ENCODE results near the gene MGAT1.
"Not testable (repeated sequence)": the region's sequence is repeated elsewhere in the genome, so short reads cannot be mapped to it uniquely, and the experiment has no call there.

The MGAT1 gene

DNA sequence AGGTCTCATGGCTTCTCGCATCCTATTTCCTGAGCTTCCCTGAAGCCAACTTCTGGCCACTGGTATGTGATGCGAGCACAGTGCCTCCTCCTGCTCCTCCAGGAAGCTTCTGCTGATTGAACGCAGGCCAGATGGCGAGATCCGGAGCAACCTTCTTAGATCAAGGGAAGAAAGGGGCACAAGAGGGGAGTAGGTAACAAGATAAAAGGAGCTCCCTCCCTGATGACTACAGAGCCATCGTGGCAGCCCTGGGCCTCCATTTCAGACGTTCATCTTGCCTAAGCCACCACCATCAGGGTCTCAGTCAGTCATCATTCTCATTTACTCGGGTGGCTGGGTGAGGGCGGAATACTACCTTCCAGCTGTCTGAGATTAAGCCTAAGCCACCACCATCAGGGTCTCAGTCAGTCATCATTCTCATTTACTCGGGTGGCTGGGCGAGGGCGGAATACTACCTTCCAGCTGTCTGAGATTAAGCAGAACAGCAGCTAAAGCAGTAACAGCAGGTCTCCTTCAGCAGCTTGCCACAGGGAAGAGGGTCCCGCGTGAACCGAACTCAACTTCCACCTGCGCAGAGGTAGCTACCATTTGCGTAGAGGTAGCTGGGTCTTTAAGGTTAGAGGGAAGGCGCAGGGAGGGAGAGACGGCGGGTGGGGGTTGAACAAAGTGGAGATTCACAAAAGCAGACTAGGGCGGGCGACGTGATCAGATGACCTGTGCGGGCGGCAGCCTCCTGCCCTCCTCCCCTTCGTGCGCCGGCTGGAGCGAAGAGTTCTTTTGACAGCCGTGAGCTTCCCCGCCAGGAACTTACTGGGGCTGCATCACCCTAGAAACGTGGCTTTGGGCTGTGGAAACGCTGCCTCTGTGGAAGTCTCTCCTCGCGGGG is 27.9 kb upstream of the MGAT1 start:
- ATAC-seq, result peak; percentile 62
- TF ChIP-seq ISL1 (CRISPR knock-in tag; IDR thresholded peaks at IDR 0.05) (no peak), ZNF70 (CRISPR knock-in tag; IDR thresholded peaks at IDR 0.05) (no peak), RARB (CRISPR knock-in tag; IDR thresholded peaks at IDR 0.05) (no peak), TCF4 (CRISPR knock-in tag; IDR thresholded peaks at IDR 0.05; ENCODE audit: borderline replicate concordance) (no peak)

DNA sequence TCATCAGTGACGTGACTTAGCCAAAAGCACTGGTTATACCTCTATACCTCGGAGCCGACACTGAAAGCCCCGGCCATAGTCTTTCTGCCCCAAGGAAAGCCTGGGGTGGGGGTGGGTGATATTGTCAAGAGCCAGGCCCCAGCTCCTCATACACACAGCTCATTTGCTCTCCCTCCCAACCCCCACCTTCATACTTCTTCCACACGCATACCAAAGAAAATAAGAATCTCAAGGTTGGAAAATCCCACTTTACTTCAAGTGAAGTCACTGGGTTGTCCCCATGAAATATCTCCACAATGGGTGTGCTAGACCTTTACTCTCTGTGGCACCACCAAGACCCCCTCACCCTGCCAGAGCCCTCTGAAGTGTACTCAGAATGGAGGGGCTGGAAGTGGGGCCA is 27.1 kb upstream of the MGAT1 start:
- no peak for ATAC-seq

DNA sequence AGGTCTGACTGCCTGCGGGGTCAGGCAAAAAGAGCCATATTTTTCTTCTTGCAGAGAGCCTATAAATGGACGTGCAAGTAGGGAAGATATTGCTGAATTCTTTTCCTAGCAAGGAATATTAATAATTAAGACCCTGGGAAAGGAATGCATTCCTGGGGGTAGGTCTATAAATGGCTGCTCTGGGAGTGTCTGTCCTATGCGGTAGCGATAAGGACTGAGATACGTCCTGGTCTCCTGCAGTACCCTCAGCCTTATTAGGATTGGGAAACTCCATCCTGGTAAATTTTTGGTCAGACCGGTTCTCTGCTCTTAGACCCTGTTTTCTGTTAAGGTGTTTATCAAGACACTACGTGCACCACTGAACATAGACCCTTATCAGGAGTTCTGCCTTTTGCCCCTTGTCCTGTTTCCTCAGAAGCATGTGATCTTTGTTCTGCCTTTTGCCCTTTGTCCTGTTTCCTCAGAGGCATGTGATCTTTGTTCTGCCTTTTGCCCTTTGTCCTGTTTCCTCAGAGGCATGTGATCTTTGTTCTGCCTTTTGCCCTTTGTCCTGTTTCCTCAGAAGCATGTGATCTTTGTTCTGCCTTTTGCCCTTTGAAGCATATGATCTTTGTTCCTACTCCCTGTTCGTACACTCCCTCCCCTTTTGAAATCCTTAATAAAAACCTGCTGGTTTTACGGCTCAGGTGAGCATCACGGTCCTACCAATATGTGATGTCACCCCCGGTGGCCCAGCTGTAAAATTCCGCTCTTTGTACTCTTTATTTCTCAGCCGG is 26.3 kb upstream of the MGAT1 start:
- ATAC-seq, result not testable (repeated sequence)

More for the DNA sequence above, 27.1 kb upstream of the MGAT1 start:
- TF ChIP-seq ZC3H10 (CRISPR knock-in tag; IDR thresholded peaks at IDR 0.05), result no peak
- no peak for TF ChIP-seq ZNF70 (CRISPR knock-in tag; IDR thresholded peaks at IDR 0.05)
- TF ChIP-seq GLIS3 (CRISPR knock-in tag; IDR thresholded peaks at IDR 0.05), result no peak
- no peak for TF ChIP-seq ZFP3 (CRISPR knock-in tag; IDR thresholded peaks at IDR 0.05)
- TF ChIP-seq RARB (CRISPR knock-in tag; IDR thresholded peaks at IDR 0.05), result no peak
- TF ChIP-seq TCF4 (CRISPR knock-in tag; IDR thresholded peaks at IDR 0.05; ENCODE audit: borderline replicate concordance), result no peak
- TF ChIP-seq ARNTL (CRISPR knock-in tag; IDR thresholded peaks at IDR 0.05; ENCODE audit: borderline replicate concordance, low read depth), result no peak
- TF ChIP-seq, protein P1, sequence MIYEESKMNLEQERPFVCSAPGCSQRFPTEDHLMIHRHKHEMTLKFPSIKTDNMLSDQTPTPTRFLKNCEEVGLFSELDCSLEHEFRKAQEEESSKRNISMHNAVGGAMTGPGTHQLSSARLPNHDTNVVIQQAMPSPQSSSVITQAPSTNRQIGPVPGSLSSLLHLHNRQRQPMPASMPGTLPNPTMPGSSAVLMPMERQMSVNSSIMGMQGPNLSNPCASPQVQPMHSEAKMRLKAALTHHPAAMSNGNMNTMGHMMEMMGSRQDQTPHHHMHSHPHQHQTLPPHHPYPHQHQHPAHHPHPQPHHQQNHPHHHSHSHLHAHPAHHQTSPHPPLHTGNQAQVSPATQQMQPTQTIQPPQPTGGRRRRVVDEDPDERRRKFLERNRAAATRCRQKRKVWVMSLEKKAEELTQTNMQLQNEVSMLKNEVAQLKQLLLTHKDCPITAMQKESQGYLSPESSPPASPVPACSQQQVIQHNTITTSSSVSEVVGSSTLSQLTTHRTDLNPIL (CRISPR knock-in tag; IDR thresholded peaks at IDR 0.05; ENCODE audit: low read depth), result no peak
- no peak for TF ChIP-seq TOX (CRISPR knock-in tag; IDR thresholded peaks at IDR 0.05; ENCODE audit: borderline replicate concordance)
- TF ChIP-seq OSR1 (CRISPR knock-in tag; IDR thresholded peaks at IDR 0.05), result no peak
- TF ChIP-seq, protein P2, sequence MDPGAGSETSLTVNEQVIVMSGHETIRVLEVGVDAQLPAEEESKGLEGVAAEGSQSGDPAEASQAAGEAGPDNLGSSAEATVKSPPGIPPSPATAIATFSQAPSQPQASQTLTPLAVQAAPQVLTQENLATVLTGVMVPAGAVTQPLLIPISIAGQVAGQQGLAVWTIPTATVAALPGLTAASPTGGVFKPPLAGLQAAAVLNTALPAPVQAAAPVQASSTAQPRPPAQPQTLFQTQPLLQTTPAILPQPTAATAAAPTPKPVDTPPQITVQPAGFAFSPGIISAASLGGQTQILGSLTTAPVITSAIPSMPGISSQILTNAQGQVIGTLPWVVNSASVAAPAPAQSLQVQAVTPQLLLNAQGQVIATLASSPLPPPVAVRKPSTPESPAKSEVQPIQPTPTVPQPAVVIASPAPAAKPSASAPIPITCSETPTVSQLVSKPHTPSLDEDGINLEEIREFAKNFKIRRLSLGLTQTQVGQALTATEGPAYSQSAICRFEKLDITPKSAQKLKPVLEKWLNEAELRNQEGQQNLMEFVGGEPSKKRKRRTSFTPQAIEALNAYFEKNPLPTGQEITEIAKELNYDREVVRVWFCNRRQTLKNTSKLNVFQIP (CRISPR knock-in tag; IDR thresholded peaks at IDR 0.05; ENCODE audit: borderline replicate concordance, low read depth), result no peak
- TF ChIP-seq CSDC2 (CRISPR knock-in tag; IDR thresholded peaks at IDR 0.05), result no peak
- no peak for TF ChIP-seq ZNF8 (CRISPR knock-in tag; IDR thresholded peaks at IDR 0.05)
- TF ChIP-seq ZNF565 (CRISPR knock-in tag; conservative IDR thresholded peaks at IDR 0.05; ENCODE audit: low read depth), result no peak
- TF ChIP-seq, protein P3, sequence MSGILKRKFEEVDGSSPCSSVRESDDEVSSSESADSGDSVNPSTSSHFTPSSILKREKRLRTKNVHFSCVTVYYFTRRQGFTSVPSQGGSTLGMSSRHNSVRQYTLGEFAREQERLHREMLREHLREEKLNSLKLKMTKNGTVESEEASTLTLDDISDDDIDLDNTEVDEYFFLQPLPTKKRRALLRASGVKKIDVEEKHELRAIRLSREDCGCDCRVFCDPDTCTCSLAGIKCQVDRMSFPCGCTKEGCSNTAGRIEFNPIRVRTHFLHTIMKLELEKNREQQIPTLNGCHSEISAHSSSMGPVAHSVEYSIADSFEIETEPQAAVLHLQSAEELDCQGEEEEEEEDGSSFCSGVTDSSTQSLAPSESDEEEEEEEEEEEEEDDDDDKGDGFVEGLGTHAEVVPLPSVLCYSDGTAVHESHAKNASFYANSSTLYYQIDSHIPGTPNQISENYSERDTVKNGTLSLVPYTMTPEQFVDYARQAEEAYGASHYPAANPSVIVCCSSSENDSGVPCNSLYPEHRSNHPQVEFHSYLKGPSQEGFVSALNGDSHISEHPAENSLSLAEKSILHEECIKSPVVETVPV (CRISPR knock-in tag; IDR thresholded peaks at IDR 0.05), result no peak
- TF ChIP-seq ISL1 (CRISPR knock-in tag; IDR thresholded peaks at IDR 0.05), result no peak
- no peak for TF ChIP-seq PPARA (CRISPR knock-in tag; IDR thresholded peaks at IDR 0.05; ENCODE audit: borderline replicate concordance)

DNA sequence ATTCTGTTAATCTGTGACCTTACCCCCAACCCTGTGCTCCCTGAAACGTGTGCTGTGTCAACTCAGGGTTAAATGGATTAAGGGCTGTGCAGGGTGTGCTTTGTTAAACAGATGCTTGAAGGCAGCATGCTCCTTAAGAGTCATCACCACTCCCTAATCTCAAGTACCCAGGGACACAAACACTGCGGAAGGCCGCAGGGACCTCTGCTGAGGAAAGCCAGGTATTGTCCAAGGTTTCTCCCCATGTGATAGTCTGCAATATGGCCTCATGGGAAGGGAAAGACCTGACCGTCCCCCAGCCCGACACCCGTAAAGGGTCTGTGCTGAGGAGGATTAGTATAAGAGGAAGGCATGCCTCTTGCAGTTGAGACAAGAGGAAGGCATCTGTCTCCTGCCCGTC is 24.8 kb upstream of the MGAT1 start:
- not testable (repeated sequence) for ATAC-seq

DNA sequence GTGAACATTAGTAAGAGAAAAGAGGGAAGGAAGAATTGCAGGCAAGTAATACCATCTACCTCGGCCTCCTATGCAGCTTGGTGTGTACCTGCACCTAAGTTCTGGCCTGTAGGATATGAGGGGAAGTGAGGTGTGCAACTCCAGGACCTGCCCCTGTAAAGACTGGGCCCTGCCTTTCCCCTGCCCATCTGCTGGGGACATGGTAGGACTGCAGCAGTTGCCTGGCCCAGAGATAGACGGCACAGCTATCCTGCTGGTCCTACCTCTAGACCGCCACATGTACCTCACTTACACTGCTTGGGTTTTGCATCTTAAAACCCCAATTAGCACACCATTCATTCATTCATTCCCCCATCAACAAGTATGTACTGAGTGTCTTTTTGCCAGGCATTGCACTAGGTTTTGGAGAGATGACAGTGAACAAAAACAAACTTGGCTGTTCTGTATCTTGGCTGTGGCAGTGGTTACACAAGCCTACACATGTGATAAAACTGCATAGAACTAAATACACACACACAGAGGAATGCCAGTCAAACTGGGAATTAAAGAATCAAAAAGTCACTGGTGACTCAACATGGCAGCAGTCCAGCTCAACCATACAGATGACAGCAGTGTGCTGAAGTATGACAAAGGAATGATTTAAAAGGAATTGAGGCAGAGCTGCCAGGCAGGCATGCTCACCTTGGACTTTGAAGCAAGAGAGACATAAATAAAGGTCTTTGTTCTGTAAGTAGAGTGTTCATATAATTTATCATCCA is 23.3 kb upstream of the MGAT1 start:
- peak; percentile 31; the same call in 2 of the 3 replicates for ATAC-seq
- no peak for TF ChIP-seq SNAI2 (CRISPR knock-in tag; IDR thresholded peaks at IDR 0.05)
- no peak for TF ChIP-seq PPARA (CRISPR knock-in tag; IDR thresholded peaks at IDR 0.05; ENCODE audit: borderline replicate concordance)
- no peak for TF ChIP-seq GLIS3 (CRISPR knock-in tag; IDR thresholded peaks at IDR 0.05)
- TF ChIP-seq, protein P1 (CRISPR knock-in tag; IDR thresholded peaks at IDR 0.05; ENCODE audit: low read depth), result no peak
- no peak for TF ChIP-seq ZFP3 (CRISPR knock-in tag; IDR thresholded peaks at IDR 0.05)
- TF ChIP-seq OSR1 (CRISPR knock-in tag; IDR thresholded peaks at IDR 0.05), result no peak
- TF ChIP-seq ZFP30 (CRISPR knock-in tag; IDR thresholded peaks at IDR 0.05), result no peak
- no peak for TF ChIP-seq TOX (CRISPR knock-in tag; IDR thresholded peaks at IDR 0.05; ENCODE audit: borderline replicate concordance)
- TF ChIP-seq ZC3H10 (CRISPR knock-in tag; IDR thresholded peaks at IDR 0.05), result no peak
- TF ChIP-seq, protein P4, sequence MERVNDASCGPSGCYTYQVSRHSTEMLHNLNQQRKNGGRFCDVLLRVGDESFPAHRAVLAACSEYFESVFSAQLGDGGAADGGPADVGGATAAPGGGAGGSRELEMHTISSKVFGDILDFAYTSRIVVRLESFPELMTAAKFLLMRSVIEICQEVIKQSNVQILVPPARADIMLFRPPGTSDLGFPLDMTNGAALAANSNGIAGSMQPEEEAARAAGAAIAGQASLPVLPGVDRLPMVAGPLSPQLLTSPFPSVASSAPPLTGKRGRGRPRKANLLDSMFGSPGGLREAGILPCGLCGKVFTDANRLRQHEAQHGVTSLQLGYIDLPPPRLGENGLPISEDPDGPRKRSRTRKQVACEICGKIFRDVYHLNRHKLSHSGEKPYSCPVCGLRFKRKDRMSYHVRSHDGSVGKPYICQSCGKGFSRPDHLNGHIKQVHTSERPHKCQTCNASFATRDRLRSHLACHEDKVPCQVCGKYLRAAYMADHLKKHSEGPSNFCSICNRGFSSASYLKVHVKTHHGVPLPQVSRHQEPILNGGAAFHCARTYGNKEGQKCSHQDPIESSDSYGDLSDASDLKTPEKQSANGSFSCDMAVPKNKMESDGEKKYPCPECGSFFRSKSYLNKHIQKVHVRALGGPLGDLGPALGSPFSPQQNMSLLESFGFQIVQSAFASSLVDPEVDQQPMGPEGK (CRISPR knock-in tag; IDR thresholded peaks at IDR 0.05; ENCODE audit: borderline replicate concordance), result no peak
